Upper lobe of left lung (tissue), 4 donors: ENCODE measurements around the gene PRPS1.

Experiments
- EP300 ChIP-seq, 4 donors: sonication (generic); formaldehyde crosslinking; IDR thresholded peaks; one replicate each; pipeline ENCODE4 v1.5.1; 2017; ENCODE audit warnings: antibody characterized with exemption in 4 of 4, control low read depth in 2 of 4
- POLR2A ChIP-seq, 4 donors: fragments of 450-650 bp; IDR thresholded peaks; one replicate each; pipeline ENCODE4 v1.5.1; 2016 to 2017; ENCODE audit warnings: antibody characterized with exemption in 4 of 4, mild to moderate bottlenecking in 2 of 4
- POLR2AphosphoS5 ChIP-seq, 2 donors: sonication (generic); formaldehyde crosslinking; IDR thresholded peaks; one replicate each; pipeline ENCODE4 v1.5.1; 2017; ENCODE audit warnings: antibody characterized with exemption in 2 of 2
- TF ChIP-seq, protein P1 (sequence below), 6 experiments: fragments of 450-650 bp in 4 of 6; fragments of 200-600 bp in 2 of 6; sonication (generic) in 2 of 6; IDR thresholded peaks; one replicate each; pipeline ENCODE4 v1.5.1; 2016 to 2019; ENCODE audit warnings: antibody characterized with exemption in 6 of 6

DNA sequence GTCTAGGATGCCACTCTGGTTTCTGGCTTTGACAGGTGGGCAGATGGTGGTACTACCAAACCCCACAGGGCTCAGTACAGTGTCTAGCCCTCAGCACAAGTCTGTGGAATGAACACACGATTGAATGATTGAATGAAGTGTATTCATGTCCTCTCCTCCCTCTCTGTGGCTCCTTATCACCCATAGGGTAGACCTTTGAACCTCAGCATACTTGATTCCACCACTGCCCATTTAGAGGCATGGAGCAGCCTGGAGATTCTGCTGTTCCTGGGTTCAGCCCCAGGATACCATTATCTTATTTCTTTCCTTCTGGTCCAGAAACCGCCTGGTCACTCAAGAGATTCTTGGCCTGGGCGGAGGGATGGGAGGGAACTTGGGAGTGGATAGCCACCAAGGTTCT, 53.9 kb downstream of the PRPS1 start:
- no peak for TF ChIP-seq POLR2A (IDR thresholded peaks at IDR 0.05)
- TF ChIP-seq, protein P1, sequence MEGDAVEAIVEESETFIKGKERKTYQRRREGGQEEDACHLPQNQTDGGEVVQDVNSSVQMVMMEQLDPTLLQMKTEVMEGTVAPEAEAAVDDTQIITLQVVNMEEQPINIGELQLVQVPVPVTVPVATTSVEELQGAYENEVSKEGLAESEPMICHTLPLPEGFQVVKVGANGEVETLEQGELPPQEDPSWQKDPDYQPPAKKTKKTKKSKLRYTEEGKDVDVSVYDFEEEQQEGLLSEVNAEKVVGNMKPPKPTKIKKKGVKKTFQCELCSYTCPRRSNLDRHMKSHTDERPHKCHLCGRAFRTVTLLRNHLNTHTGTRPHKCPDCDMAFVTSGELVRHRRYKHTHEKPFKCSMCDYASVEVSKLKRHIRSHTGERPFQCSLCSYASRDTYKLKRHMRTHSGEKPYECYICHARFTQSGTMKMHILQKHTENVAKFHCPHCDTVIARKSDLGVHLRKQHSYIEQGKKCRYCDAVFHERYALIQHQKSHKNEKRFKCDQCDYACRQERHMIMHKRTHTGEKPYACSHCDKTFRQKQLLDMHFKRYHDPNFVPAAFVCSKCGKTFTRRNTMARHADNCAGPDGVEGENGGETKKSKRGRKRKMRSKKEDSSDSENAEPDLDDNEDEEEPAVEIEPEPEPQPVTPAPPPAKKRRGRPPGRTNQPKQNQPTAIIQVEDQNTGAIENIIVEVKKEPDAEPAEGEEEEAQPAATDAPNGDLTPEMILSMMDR (IDR thresholded peaks at IDR 0.05), result no peak
- no peak for TF ChIP-seq EP300 (IDR thresholded peaks at IDR 0.05)
- no peak for TF ChIP-seq POLR2AphosphoS5 (IDR thresholded peaks at IDR 0.05)
